Activated T-cell treated with anti-CD3 and anti-CD28 coated beads, Interleukin-2, amount 50 U/mL, for 1 hour (primary cell): ENCODE results near the gene LUZP2.
"Not testable (repeated sequence)": the region's sequence is repeated elsewhere in the genome, so short reads cannot be mapped to it uniquely, and the experiment has no call there.

Experiments
- DNase-seq: peaks from one replicate; pipeline ENCODE4 v3.0.0-alpha.2; 2020

The LUZP2 gene

DNA sequence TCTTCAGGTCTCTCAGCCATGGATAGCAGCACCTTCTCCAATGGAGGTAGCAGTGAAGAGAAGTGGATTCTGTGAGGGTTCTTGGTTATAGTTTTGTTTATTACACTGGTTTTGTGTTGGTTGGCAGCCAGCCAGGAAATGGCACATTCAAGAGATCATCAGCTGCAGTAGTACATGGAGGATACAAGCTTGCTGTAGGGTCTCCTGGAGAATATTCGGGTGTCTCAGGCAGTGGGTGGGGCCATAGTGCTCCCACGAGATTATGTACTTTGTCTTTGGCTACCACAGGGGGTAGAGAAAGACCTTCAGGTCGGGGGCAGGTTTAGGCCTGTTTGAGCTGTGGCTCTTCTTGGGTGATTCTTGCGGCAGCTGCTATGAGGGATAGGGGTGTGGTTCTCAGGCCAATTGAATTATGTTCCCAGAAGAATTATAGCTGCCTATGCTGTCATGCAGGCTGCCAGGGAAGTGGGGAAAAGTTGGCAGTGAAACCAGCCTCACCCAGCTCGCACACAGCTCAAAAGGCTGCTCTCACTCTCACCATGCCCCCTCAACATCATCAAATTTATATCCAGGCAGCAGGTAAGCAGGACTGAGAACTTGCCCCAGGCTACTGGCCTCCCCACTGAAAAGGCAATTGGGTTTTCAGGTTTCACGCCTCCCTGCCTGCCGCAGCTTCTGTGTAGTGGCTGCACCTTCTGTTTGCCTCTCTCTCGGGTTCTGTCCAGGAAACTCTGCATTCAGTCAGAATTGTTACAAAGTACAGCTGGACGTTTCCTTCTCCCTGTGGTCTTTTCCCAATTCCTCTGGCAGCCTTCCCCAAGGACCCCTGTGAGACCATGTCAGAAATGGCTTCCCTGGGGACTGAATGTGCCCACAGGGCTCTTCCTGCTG, 435.5 kb downstream of the LUZP2 start:
- DNase-seq: no peak

DNA sequence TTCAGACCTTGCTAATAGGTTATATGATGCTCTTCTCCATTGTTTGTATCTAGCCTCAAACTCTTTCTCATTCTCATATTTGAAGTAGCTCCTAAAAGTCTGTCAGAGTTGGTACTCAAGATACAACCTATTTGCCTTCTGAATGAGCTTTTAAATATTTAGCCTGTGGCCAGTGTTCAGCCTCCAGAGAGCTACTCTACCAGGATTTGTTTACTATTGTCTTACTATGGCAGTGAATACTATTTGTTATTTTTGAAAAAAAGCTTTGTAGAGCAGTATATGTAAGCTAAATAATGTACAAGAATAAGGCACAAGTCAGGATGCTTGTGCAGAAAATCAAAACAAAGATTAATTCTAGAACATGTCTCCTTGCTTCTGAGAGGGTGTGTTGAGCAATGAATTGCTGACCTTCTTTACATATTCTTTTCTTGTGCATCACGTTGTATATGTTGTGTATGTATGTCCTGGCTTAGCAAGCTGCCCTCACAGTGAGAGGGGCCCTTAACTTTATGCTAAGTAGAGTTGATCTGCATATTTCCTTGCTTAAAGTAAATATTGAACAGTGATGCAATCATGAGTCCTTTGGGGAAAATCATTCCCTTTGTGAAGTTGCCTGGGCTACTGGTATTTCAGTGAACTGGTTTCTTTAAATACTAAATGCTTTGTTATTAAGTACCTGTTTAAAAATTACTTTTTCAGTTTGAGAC, 438.0 kb downstream of the LUZP2 start:
- DNase-seq: no peak

DNA sequence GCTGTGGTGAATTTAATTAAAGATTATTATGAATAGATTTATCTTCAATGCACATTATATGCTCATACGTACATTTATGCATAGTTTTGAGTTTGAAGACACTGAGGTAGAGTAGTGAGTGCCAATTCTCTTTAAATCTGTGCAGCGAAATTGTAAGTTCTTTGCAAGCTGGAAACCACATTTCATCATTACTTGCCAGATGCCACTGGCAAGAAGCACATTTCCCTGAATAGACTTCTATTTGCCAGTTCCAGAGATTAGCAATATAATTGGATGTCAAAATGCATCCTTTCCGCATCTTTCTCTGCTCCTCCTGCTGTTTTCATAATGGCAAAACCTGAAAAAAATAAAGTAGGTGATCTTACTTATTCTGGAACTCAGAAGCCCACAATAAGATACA, 448.0 kb downstream of the LUZP2 start:
- DNase-seq: no peak

DNA sequence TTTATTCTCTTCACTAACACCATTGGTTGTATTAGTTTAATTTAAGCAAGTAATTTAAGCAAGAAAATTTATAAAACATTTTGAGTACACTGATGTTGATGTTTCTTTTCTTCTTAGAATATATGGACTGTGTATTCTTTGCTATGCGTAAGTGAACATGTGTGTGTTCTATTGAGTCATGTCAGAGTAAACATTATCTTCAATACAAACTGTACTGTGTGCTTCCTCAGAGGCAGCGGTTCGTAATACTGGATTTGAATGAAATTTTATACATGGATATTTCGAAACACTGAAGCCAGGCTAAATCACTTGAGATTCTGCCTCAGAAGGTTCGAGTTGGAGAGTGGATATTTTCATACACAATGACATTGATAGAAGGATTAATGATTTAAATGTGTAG, 452.6 kb downstream of the LUZP2 start:
- no peak for DNase-seq

DNA sequence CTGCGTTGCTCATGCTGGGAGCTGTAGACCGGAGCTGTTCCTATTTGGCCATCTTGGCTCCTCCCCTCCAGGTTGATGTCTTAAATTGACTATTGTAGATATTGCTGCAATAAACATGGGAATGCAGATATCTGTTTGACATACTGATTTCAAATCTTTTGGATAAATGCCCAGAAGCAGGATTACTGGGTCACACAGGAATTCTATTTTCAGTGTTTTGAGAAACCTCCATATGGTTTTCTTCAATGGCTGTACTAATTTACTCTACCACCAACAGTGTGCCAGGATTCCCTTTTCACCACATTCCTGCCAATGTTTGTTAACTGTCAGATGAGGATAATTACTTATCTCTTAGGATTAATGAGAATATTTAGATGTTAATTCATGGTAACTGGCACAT, 467.0 kb downstream of the LUZP2 start:
- no peak for DNase-seq

DNA sequence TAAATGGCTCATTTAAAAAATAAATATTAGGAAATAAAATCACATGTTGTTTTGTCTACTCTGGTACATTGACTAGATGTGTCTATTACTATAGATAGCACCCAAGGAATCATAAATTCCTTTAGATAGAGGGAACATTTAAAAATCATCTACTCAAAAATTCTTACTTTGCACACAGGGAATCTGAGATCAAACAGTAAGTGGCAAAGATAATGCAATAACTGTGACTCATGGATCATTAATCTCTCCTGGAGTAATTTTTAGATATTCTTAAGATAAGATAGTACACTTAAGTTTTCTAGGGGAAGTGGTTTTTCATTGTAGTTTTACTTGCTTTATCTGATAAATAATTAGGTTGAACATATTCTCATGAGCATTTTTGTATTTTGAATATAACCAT, 468.9 kb downstream of the LUZP2 start:
- DNase-seq: no peak

DNA sequence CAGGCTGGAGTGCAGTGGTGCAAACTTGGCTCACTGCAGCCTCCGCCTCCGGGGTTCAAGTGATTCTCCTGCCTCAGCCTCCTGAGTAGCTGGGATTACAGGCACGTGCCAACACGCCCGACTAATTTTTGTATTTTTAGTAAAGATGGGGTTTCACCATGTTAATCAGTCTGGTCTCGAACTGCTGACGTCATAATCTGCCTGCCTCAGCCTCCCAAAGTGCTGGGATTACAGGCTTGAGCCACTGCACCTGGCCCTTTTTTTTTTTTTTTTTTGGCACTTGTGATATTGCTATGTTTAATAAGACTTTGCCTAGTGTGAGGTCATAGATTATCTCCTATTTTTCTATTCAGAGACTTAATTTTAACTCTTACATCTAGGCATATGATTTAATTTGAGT, 497.1 kb downstream of the LUZP2 start:
- DNase-seq: not testable (repeated sequence)

DNA sequence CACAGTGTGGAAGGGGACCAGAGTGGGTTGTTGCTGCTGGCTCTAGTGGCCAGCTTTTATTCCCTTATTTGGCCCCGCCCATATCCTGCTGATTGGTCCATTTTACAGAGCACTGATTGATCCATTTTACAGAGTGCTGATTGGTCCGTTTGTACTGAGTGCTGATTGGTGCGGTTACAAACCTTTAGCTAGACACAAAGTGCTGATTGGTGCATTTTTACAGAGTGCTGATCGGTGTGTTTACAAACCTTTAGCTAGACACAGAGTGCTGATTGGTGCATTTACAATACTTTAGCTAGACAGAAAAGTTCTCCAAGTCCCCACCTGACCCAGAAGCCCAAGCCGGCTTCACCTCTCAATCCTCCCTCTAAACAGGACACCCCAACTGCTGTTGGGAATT, 503.1 kb downstream of the LUZP2 start:
- DNase-seq: not testable (repeated sequence)

DNA sequence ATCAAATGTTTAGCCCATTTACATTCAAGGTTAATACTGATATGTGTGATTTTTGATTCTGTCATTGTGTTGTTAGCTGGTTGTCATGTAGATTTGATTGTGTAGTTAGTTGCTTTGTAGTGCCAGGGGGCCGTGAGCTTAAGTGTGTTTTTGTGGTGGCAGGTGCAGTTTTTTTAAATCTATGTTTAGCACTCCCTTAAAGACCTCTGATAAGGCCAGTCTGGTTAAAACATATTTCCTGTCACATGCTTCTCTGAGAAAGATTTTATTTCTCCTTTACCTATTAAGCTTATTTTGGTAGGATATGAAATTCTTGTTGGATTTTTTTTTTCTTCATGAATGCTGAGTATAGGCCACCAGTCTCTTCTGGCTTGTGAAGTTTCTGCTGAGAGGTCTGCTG, 540.6 kb downstream of the LUZP2 start:
- DNase-seq: no peak

DNA sequence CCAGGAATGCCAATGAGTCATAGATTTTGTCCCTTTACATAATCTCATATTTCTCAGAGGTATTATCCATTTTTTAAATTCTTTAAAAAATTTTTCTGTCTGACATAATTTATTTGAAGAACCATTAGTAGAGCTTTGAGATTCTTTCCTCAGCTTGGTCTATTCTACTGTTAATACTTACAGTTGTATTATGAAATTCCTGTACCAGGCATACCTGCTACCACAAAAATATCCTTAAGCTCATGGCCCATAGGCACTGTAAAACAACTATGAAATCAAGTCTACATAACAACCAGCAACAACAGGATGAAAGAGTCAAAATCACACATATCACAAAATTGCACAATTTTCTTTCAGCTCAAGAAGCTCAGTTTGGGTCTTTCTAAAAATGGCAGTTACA, 541.3 kb downstream of the LUZP2 start:
- no peak for DNase-seq

DNA sequence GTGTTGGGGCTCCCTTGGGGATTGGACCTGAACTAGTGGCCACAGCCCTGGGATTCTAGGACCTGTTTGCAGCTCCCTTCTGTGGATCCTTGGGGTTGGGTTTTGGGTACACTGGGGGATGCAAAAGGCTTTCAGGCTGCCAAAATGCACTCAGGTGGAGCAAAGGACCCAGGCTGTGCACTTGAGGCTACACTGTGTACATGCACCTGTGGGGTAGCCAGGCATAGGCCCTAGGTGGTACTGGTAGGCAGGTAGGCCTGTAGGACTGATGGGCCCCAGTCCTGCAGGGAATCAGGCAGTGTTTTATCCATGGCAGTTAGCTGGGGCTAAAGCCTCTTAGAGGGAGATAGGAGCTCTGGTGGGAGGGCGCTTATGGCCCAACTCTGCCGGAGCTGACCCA, 542.3 kb downstream of the LUZP2 start:
- no peak for DNase-seq

DNA sequence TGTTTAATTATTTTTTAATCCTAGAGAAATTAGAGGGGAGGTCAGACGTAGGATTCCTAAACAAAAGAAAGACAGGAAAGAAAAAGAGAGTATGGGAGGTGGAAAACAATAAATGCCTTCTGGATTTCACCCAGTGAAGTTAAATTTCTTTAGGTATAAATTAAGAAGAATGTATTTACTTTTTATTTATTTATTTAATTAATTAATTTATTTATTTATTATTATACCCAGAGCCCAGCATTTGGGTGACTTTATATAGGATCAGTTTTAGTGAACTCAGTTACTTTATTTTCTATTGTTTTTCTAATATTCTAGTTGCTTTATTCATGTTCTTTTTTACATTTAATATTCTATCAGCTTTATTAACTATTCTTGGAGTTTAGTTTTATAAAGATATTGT, 551.8 kb downstream of the LUZP2 start:
- no peak for DNase-seq

DNA sequence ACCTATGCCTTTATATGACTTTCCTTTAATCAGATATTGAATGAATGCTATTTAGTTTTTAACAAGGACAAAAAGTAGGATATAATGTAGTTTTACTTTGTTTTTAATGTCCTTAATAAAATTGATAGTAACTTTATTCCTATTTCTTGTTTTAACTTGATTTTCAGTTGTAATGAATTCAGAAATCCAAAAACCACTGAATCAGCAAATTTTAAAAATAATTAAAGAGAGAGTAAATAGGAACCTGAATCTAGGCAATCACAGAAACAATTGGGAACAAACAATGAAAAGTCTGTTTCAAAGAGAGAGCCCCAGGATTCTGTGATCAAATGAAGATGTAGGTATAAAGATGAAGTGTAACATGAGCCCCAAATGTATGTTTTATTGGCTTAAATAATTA, 556.0 kb downstream of the LUZP2 start:
- no peak for DNase-seq

DNA sequence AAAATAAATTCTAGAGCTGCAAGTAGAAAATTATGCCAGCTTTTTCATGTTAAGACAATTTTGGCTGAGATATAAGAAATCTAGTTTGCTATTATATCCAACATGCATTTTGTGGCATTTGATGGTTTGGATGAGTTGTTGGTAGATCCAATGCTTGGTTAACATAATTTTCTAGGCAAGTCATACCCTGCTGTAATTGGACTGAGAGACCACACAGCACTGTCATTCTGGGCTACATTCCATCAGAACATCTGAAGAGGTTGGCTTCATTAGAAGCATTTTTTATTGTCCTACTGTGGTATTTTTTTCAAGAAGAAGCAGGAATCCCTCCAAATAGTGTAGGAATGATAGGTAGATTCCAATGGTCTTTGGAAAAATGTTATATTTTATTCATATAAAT, 561.0 kb downstream of the LUZP2 start:
- DNase-seq: no peak

DNA sequence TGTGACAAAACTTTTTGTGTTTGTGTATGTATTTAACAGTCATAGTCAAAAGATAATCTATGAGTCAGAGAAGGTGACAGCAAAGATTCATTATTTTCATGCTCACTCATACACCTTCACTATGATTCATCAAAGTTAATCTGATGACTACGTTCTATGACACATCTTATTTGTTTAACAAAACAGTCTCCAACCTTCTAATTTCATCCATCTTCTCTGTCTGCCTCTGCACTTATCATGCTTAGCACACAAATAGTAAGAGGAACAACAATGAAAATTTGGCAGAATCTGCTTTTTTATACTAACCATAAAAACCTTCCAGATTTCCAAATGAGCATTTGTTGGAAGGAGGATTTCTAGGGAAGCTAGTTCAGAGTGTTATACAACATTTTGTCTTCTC, 568.9 kb downstream of the LUZP2 start:
- no peak for DNase-seq

DNA sequence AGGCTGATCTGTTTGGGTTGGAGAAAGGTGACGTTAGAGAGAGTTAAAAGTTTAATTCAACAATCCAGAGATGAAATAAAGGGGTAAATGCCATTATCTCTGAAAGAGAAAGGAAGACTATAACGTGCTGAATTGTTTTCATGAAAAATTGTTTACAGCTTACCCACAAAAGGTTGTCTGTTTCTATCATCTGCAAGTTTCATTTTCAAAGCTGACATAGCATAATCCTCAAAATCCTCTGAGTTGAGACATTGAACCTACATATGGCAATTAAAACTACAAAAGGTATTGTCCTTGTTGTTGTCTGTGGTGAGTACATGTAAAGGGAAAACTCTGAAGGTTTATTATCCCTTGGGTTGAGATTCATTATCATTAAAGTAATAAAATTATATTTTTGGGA, 569.9 kb downstream of the LUZP2 start:
- DNase-seq: no peak

DNA sequence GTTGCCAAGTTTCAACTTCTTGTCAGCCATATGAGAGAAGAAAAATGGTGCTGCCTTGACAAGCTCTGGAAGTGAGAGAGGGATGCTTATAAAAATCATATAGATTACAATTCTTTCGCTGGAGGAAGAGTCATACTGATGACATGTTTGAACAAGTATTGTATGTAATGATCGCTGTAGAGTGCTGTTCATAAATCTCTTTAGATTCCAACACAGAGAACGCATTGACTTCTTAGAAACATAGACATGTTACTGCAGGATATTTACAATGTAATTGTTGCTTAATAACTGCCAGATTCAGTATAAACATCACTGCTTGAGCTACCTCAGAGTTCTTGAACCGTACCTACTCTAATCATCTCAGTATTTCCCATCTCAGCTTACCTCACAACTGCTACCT, 571.6 kb downstream of the LUZP2 start:
- no peak for DNase-seq

DNA sequence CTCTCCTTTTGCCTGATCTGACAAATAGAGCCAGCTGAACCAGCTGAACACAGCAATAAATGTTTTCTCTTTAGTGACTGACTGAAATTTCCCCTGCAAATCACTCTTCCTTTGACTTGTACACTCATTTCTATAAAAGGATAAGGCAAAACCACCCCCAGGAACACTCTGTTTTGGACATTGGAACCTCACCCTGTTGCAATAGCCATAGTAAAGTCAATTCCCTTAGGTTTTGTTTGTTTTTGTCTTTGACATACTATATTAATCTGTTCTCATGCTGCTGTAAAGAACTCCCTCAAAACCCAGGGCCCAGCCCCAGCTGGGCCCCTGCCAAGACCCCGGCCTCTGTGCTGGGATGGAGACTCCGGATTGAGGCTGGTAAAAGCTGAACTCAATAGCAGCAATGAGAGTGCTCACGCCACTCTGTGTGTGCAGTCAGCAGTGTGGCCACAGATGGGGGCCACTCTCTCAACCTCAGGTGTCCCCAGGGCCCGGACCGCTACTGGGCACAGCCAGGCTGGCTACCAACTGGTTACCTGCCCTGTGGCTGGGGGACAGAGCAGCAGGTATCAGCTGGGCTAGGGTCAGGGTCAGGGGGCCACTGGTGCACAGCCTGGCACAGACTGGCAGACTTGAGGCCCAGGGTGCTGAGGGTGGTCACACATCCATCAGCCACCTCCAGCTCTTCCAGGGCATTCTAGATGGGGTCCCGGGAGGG, 597.4 kb downstream of the LUZP2 start:
- no peak for DNase-seq

DNA sequence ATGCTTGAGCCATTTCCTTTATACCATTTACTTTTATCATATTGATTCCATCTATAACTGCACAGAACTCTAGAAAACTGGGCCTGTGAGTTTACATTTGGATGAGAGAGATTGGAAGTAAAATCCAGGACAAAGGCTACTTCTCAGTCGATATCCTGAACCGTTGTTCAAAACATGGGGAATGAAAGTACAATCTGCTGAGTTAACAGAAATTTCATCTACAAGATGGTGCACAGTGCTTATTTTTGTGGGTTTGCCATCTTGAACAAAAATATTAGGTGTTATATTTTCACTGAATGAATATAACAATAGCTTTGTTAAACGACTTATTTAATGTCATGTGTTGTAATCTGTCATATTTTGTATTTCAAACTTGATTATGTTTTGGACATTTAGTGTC, 622.6 kb downstream of the LUZP2 start:
- no peak for DNase-seq
